ENCODE results near the gene BFSP1. TPM values are rescaled to one million over a fixed set of nuclear protein-coding genes. Genes with fewer than 3 reads are reported as not detected.

BFSP1 gene
- total RNA-seq, 3 donors from 2014 or later, result 0.17 to 1.1 (median 0.70) TPM

DNA sequence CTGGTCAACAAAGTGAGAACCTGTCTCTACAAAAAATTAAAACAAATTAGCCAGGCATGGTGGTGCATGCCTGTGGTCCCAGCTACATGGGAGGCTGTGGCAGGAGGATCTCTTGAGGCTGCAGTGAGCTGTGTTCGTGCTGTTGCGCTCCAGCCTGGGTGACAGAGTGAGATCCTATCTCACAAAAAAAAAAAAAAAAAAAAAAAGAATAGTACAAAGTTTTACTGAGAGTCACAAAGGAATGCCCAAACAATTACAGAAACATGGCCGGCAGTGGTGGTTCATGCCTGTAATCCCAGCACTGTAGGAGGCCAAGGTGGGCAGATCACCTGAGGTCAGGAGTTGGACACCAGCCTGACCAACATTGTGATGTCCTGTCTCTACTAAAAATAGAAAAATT, 23.9 kb upstream of the BFSP1 start:
- Histone ChIP-seq H3K9me3 (no peaks in the 10 kb centered on the region), H3K4me1 (ENCODE audit: low read depth) (peaks cover 24% of the 10 kb centered on the region), H3K4me3 (no peak overlapping the region), H3K36me3 (ENCODE audit: low read depth) (no peaks in the 10 kb centered on the region)
- intact Hi-C loops (cut with DNase I, micrococcal nuclease), result no loop called here
- TF ChIP-seq, protein P1, sequence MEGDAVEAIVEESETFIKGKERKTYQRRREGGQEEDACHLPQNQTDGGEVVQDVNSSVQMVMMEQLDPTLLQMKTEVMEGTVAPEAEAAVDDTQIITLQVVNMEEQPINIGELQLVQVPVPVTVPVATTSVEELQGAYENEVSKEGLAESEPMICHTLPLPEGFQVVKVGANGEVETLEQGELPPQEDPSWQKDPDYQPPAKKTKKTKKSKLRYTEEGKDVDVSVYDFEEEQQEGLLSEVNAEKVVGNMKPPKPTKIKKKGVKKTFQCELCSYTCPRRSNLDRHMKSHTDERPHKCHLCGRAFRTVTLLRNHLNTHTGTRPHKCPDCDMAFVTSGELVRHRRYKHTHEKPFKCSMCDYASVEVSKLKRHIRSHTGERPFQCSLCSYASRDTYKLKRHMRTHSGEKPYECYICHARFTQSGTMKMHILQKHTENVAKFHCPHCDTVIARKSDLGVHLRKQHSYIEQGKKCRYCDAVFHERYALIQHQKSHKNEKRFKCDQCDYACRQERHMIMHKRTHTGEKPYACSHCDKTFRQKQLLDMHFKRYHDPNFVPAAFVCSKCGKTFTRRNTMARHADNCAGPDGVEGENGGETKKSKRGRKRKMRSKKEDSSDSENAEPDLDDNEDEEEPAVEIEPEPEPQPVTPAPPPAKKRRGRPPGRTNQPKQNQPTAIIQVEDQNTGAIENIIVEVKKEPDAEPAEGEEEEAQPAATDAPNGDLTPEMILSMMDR (IDR thresholded peaks at IDR 0.05), result no peak
- no peak for ATAC-seq
- no peak for DNase-seq

- Histone ChIP-seq H3K9me3 (no peaks in the 10 kb centered on the region), H3K36me3 (ENCODE audit: low read depth) (no peaks in the 10 kb centered on the region), H3K4me1 (ENCODE audit: low read depth) (no peaks in the 10 kb centered on the region), H3K4me3 (no peak overlapping the region)
- intact Hi-C loops (cut with DNase I, micrococcal nuclease), result no loop called here
- TF ChIP-seq, protein P1 (IDR thresholded peaks at IDR 0.05), result no peak
- ATAC-seq (no peak), DNase-seq (no peak)
Measured at GRCh38 chr20:17549131-17549530, 18.0 kb upstream of the BFSP1 start.

- H3K4me3 ChIP-seq, result no peak overlapping the region
- intact Hi-C loops (cut with DNase I, micrococcal nuclease), result no loop called here
- ATAC-seq, result no peak
- H3K36me3 ChIP-seq (ENCODE audit: low read depth), result no peaks in the 10 kb centered on the region
- no peaks in the 10 kb centered on the region for H3K9me3 ChIP-seq
- H3K4me1 ChIP-seq (ENCODE audit: low read depth), result no peaks in the 10 kb centered on the region
- DNase-seq, result no peak
- TF ChIP-seq, protein P1 (IDR thresholded peaks at IDR 0.05), result no peak
Measured at GRCh38 chr20:17545127-17545526, 13.9 kb upstream of the BFSP1 start.

DNA sequence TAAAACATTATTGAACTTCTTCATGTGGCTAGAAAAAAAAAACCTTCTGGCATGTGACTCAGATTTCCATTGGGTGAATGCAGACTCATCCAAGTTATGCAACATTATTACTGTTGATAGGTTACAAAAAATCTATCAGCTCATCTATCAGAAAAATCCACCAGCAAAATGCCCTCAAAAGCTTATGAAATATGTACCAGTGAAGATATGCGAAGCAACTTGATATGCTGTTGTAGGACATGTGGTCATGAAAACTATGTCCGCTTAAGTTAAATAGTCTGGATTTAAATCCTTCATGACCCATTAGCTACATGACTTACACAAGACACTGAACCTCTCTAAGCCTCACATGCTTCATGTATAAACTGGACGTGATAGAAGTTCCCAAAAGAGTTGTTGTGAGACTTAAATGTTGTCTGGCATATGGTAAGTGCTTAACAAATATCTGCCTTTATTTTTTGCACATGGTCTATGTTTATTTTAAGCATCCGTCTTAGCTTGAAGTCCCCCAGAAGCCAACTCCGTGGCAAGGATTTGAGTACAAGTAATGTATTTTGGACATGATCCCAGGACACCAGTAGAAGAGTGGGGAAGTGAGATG, 12.5 kb upstream of the BFSP1 start:
- intact Hi-C loops (cut with DNase I, micrococcal nuclease), result no loop called here
- TF ChIP-seq, protein P1 (IDR thresholded peaks at IDR 0.05), result no peak
- DNase-seq (no peak), ATAC-seq (no peak)
- Histone ChIP-seq H3K4me1 (ENCODE audit: low read depth) (no peaks in the 10 kb centered on the region), H3K4me3 (no peak overlapping the region), H3K36me3 (ENCODE audit: low read depth) (no peaks in the 10 kb centered on the region), H3K9me3 (no peaks in the 10 kb centered on the region)

GRCh38 chr20:17542993-17543412, 11.8 kb upstream of the BFSP1 start:
- DNase-seq (no peak), ATAC-seq (no peak)
- Histone ChIP-seq H3K4me3 (no peak overlapping the region), H3K9me3 (no peaks in the 10 kb centered on the region), H3K4me1 (ENCODE audit: low read depth) (no peaks in the 10 kb centered on the region), H3K36me3 (ENCODE audit: low read depth) (no peaks in the 10 kb centered on the region)
- intact Hi-C loops (cut with DNase I, micrococcal nuclease), result no loop called here
- TF ChIP-seq, protein P1 (IDR thresholded peaks at IDR 0.05), result no peak

GRCh38 chr20:17542481-17542880, 11.3 kb upstream of the BFSP1 start:
- Histone ChIP-seq H3K4me3 (no peak overlapping the region), H3K36me3 (ENCODE audit: low read depth) (no peaks in the 10 kb centered on the region), H3K4me1 (ENCODE audit: low read depth) (no peaks in the 10 kb centered on the region), H3K9me3 (no peaks in the 10 kb centered on the region)
- no peak for ATAC-seq
- TF ChIP-seq, protein P1 (IDR thresholded peaks at IDR 0.05), result no peak
- no peak for DNase-seq
- intact Hi-C loops (cut with DNase I, micrococcal nuclease), result no loop called here

Data from mucosa of descending colon (tissue), 3 donors.